Measurements from ENCODE around the gene FOXP4. TPM values are rescaled to one million over a fixed set of nuclear protein-coding genes. Genes with fewer than 3 reads are reported as not detected.

The FOXP4 gene
- total and polyA plus RNA-seq, 2 of the 13 experiments (the other 11 are each of a cell fraction or from before 2014, with no cell fraction given), result 11.0 to 12.4 TPM

DNA sequence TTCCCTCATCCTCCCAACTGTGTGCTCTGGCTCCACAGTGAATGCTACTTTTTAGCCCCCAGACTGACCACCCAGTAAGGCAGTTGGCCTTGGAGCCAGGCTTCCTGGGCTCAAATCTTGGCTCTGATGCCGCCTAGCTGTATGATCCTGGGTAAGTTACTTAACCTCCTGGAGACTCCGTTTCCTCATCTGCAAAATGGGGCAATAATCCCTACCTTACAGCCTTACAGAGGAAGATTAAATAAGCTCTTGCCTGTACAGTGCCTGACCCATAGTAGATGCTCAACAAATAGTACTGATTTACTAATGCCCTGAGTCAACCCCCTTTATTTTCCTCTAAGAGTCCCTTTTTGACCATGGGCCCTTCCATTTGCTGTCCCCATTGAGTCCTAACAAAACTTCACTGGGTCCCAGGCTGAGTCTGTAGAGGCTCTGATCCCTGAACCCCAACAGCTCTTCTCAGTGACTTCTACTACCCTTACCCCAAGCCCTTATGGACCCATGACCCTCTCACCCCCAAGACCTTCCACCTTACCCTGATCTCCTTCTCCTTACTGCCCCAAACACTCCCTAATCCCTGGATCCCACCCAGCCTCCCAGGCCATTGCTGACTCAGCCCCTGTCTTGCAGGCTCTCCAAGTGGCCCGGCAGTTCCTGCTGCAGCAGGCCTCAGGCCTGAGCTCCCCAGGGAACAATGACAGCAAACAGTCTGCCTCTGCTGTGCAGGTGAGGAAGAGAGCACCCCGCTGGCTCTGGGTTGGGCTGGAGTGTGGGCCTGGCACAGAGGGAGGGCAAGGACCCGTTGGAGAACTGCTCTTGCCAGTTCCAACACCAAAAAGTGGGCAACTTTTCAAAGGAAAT, 31.4 kb downstream of the FOXP4 start (continued):
- TF ChIP-seq JUN (CRISPR knock-in tag; IDR thresholded peaks at IDR 0.05), result no peak
- TF ChIP-seq ELF3 (CRISPR knock-in tag; IDR thresholded peaks at IDR 0.05), result no peak
- TF ChIP-seq MAFK (conservative IDR thresholded peaks at IDR 0.05 in 1 of 2, IDR thresholded peaks at IDR 0.05 in 1 of 2; ENCODE audit: low read length in 2 of 2), result peak; percentile 78 to 87
- TF ChIP-seq KMT2B (CRISPR knock-in tag; IDR thresholded peaks at IDR 0.05), result no peak
- TF ChIP-seq, protein P1, sequence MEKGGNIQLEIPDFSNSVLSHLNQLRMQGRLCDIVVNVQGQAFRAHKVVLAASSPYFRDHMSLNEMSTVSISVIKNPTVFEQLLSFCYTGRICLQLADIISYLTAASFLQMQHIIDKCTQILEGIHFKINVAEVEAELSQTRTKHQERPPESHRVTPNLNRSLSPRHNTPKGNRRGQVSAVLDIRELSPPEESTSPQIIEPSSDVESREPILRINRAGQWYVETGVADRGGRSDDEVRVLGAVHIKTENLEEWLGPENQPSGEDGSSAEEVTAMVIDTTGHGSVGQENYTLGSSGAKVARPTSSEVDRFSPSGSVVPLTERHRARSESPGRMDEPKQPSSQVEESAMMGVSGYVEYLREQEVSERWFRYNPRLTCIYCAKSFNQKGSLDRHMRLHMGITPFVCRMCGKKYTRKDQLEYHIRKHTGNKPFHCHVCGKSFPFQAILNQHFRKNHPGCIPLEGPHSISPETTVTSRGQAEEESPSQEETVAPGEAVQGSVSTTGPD (CRISPR knock-in tag; IDR thresholded peaks at IDR 0.05), result no peak
- TF ChIP-seq, protein P2, sequence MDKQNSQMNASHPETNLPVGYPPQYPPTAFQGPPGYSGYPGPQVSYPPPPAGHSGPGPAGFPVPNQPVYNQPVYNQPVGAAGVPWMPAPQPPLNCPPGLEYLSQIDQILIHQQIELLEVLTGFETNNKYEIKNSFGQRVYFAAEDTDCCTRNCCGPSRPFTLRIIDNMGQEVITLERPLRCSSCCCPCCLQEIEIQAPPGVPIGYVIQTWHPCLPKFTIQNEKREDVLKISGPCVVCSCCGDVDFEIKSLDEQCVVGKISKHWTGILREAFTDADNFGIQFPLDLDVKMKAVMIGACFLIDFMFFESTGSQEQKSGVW (CRISPR knock-in tag; IDR thresholded peaks at IDR 0.05; ENCODE audit: borderline replicate concordance), result no peak
- no peak for TF ChIP-seq THYN1 (CRISPR knock-in tag; IDR thresholded peaks at IDR 0.05; ENCODE audit: borderline replicate concordance, low read depth)
- peak; percentile 67; the same call in 1 of the 2 replicates for TF ChIP-seq ZNF274 (CRISPR knock-in tag; IDR thresholded peaks at IDR 0.05)
- TF ChIP-seq ZNF143 (CRISPR knock-in tag; IDR thresholded peaks at IDR 0.05), result no peak; the same call in 1 of the 2 replicates
- no peak for TF ChIP-seq HDAC1 (CRISPR knock-in tag; IDR thresholded peaks at IDR 0.05)
- TF ChIP-seq MYC (CRISPR knock-in tag; IDR thresholded peaks at IDR 0.05; ENCODE audit: borderline replicate concordance), result 0 out of 2 replicates have a peak, but pooled peaks have one; percentile 30
- TF ChIP-seq, protein P3, sequence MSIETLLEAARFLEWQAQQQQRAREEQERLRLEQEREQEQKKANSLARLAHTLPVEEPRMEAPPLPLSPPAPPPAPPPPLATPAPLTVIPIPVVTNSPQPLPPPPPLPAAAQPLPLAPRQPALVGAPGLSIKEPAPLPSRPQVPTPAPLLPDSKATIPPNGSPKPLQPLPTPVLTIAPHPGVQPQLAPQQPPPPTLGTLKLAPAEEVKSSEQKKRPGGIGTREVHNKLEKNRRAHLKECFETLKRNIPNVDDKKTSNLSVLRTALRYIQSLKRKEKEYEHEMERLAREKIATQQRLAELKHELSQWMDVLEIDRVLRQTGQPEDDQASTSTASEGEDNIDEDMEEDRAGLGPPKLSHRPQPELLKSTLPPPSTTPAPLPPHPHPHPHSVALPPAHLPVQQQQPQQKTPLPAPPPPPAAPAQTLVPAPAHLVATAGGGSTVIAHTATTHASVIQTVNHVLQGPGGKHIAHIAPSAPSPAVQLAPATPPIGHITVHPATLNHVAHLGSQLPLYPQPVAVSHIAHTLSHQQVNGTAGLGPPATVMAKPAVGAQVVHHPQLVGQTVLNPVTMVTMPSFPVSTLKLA (IDR thresholded peaks at IDR 0.05), result no peak
- no peak for TF ChIP-seq FOXK1 (CRISPR knock-in tag; IDR thresholded peaks at IDR 0.05; ENCODE audit: borderline replicate concordance, low read depth)
- TF ChIP-seq TRIM24 (CRISPR knock-in tag; IDR thresholded peaks at IDR 0.05), result 0 out of 2 replicates have a peak, but pooled peaks have one; percentile 6
- no peak; the same call in 1 of the 2 replicates for TF ChIP-seq ZFP41 (CRISPR knock-in tag; IDR thresholded peaks at IDR 0.05; ENCODE audit: borderline replicate concordance)
- TF ChIP-seq GPN1 (CRISPR knock-in tag; IDR thresholded peaks at IDR 0.05; ENCODE audit: borderline replicate concordance), result no peak
- TF ChIP-seq FOXM1 (CRISPR knock-in tag; IDR thresholded peaks at IDR 0.05), result no peak
- TF ChIP-seq ZNF614 (CRISPR knock-in tag; IDR thresholded peaks at IDR 0.05; ENCODE audit: borderline replicate concordance), result no peak; the same call in 1 of the 2 replicates
- TF ChIP-seq, protein P4, sequence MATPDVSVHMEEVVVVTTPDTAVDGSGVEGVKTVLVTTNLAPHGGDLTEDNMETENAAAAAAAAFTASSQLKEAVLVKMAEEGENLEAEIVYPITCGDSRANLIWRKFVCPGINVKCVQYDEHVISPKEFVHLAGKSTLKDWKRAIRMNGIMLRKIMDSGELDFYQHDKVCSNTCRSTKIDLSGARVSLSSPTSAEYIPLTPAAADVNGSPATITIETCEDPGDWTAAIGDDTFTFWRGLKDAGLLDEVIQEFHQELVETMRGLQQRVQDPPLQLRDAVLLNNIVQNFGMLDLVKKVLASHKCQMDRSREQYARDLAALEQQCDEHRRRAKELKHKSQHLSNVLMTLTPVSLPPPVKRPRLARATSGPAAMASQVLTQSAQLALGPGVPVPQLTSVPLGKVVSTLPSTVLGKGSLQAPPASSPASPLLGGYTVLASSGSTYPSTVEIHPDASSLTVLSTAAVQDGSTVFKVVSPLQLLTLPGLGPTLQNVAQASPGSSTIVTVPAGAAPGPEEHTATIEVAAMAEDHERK (CRISPR knock-in tag; IDR thresholded peaks at IDR 0.05; ENCODE audit: low read depth), result no peak
- TF ChIP-seq, protein P5, sequence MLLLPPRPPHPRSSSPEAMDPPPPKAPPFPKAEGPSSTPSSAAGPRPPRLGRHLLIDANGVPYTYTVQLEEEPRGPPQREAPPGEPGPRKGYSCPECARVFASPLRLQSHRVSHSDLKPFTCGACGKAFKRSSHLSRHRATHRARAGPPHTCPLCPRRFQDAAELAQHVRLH (CRISPR knock-in tag; IDR thresholded peaks at IDR 0.05; ENCODE audit: borderline replicate concordance, low read depth), result no peak
- no peak for TF ChIP-seq ONECUT2 (CRISPR knock-in tag; IDR thresholded peaks at IDR 0.05)
- 0 out of 2 replicates have a peak, but pooled peaks have one; percentile 62 for TF ChIP-seq MED13 (CRISPR knock-in tag; IDR thresholded peaks at IDR 0.05)
- TF ChIP-seq ZNF775 (CRISPR knock-in tag; IDR thresholded peaks at IDR 0.05; ENCODE audit: borderline replicate concordance), result no peak; the same call in 1 of the 2 replicates
- no peak for TF ChIP-seq NBN (conservative IDR thresholded peaks at IDR 0.05)
- no peak for TF ChIP-seq MEF2D (CRISPR knock-in tag; IDR thresholded peaks at IDR 0.05)

Data from HepG2 (cell line).